SK-N-DZ (cell line): Measurements from ENCODE around the gene KIAA1549.

Experiments
- DNase-seq: peaks from one replicate; pipeline ENCODE4 v3.0.0-alpha.2; 2015; ENCODE audit warnings: low spot score

KIAA1549 gene

DNA sequence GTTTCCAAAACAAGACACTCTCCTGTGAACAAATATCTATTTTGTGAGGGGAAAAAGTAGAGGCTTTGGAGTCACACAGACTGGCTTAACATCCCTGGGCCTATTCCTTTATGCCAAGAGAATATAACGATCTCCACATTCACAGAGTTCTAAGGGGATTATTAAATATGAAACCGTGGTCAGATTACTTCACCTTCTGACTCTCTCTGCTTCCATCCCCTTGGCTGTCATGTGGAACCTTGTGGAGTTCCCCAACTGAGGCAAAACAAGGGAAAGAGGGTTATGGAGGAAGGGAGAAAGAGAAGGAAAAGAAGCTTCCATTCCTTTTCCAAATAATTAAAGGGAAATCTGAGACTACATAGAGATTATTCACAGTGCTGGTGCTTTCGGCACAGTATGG, 127.7 kb downstream of the KIAA1549 start:
- no peak for DNase-seq

DNA sequence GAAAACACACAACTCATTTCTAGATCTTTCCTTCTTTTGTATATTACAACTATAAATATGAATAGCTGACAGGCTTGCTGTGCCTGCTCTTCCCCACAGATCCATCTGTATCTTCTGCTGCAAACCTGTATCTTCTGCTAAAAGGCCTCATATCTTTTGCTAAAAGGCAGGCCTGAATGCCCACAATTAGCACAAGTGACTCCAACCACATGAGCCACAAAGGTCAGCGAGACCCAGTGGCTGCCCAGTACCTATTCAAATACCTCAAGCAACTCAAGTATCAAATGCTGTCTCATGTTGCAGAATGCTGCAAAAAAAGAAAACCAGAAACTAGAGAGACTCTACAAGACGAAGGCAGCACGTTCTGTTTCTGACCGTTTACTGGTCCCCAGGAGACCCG, 128.7 kb downstream of the KIAA1549 start:
- DNase-seq = no peak

DNA sequence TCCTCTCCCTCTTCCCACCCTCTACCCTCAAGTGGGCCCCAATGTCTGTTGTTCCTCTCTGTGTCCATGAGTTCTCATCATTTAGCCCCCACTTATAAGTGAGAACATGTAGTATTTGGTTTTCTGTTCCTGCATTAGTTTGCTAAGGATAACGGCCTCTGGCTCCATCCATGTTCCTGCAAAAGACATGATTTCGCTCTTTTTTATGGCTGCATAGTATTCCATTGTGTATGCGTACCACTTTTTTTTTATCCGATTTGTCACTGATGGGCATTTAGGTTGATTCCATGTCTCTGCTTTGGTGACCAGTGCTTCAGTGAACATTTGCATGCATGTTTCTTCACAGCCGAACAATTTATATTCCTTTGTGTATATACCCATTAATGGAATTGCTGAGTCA, 131.5 kb downstream of the KIAA1549 start:
- DNase-seq = no peak

DNA sequence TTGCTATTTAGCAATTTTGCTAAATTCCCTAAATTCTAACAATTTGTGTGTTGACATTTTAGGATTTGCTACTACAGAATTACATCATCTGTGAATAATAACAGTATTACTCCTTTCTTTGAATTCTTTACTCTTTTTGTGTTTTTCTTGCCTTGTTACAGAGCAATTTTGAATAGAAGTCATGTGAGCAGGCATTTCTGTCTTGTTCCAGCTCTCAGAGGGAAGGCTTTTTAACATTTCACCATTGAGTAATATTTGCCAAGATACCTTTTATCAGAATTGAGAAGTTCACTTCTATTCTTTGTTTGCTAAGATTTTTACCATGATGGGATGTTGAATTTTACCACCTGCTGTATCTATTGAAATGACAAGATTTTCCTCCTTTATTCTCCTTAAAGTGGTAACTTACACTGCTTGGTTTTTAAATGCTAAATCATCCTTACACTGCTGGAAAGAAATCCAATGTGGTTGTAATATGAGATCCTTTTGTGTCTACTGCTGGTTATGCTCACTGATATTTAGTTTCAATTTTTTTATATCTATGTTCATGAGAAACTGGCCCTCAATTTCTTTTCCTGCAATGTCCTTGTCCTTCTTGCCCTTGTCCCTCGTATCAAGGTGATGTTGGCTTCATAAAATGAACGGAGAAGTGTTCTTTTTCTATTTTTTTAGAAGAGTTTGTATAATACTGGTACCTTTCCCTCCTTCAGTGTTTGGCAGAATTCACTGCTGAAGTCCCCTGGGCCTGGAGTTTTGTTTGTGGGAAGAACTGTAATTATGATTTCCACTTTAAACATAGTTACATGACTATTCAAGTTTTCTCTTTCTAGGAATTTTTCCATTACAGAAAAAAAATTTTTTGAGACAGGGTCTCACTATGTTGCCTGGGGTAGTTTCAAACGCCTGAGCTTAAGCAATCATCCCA, 132.9 kb downstream of the KIAA1549 start:
- no peak for DNase-seq

DNA sequence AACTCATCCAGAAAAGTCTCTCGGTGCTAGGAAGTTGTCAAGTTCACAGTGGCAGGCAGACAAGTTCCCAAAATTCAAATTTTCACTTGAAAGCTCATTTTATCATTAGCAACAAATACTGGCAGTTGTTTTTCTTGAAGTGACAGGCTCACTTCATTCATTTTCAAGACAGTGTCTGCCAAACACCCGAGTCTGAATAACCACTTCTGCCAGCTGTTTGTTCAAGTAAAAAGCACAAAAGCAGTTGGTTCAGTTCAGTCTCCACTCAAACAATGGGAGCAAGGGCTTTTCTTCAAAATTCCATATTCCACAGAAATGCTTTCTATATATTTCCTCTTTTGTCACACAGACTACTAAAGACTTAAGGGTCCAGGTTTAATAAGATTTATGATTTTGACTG, 135.5 kb downstream of the KIAA1549 start:
- DNase-seq = no peak

DNA sequence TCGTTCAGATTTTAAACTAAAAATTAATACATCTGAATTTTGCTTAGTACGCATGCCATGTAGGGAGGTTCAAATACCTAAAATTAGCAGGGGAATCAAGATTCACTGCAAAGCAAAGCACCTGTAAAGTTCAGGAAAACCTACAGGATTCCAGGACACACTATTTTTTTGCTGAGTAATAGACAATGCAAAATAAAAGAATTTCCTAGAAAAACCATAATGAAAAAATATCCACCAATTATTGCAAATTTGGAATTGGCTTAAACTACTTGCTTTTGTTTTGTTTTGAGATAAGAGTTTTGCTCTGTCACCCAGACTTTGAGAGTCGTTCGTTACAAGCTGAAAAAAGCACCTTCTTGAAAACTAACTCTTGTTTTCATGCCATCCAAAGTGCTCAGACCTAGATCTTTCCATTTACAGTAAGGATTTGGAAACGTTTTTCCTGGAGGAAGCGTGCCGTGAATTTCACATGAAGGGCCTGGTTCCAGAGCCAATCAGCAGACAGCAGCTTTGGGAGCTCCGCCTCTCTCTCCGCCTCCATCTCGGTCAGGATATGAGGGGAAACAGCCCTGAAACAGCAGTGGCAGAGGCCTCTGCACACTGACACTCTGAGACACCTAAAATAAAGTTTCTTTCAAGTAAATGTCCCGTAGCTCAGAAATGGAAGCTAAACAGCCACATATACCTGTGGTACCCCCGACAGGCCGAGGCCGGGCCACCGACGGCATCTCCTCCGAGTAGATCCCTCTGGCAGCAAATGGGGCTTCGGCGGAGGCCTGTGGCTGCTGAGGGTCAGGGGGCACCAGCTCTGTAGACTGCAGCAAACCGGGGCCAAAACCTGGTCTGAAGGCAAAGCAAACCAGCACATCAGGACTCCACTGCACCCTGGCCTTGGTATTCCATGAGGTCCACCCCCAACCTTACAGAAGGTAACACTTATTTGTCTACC, 137.3 kb downstream of the KIAA1549 start:
- DNase-seq = no peak

DNA sequence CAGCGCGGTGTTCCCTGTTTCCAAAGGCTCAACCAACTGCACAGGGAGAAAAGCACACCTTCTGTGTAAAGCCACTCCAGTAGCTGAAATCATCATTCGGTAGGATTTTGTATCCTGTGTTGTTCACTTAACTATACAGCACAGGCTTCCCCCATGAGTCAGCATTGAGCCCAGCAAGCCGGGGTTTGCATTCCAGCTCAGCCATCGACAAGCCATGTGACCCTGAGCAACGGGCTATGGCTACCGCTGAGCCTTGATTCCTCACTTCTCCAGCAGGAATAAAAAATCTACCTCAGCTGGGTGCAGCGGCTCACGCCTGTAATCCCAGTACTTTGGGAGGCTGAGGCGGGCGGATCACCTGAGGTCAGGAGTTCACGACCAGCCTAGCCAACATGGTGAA, 139.1 kb downstream of the KIAA1549 start:
- DNase-seq = no peak

DNA sequence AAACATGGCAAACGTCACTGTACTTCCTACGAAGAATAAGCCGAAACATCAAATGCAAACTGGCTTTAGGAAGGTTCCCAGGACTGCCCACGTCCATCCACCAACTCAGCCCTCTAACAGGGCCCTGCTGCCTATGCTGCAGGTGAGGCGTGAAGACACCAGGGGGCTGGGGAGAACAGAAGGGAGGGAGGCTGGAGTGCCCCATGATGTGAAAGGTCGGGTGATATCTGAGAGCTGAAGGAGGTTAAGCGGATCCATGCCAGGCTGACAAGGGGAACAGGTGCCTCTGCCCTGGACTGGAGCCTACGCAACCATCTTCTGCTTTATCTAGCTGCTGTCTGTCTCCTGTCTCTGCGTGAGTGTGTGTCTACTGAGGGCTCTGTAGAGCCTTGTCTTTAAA, 143.0 kb downstream of the KIAA1549 start:
- DNase-seq = no peak

DNA sequence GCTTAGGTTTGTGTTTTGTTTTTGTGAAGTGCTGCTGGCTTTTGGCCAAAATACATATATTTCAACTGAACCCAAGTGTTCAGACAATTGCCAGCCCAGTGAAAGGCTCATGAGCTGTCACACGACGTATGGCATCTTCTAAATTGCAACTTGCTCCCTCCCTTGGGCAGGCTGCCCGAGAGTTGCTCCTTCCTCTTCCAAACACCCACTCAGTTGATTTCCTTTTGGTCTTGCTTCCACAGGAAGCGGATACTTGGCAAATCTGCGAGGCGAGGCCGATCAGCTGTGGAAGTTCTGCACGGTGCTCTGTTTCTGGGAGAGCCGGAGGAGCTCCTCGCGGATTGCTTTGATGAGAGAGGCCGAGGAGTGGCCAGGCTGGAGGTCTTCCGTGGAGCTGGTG, 143.6 kb downstream of the KIAA1549 start:
- DNase-seq = no peak

DNA sequence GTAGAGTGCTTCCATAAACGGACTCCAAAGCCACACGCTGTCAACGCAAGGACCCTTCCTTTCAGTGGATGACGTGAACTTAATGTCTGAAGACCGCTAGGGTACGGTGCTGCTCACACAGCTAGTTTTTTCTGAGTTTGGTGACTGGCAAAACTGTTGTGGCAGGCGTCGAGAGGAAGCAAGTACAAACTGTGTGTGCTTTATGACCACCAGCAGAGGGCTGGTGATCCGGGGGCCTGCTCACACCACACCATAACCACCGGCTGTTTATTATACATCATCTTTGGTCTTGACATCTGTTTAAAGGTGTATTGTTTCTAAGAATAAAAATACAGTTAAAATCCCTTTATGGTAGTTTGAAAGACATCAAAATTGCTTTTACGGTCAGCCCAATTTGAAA, 146.1 kb downstream of the KIAA1549 start:
- no peak for DNase-seq

DNA sequence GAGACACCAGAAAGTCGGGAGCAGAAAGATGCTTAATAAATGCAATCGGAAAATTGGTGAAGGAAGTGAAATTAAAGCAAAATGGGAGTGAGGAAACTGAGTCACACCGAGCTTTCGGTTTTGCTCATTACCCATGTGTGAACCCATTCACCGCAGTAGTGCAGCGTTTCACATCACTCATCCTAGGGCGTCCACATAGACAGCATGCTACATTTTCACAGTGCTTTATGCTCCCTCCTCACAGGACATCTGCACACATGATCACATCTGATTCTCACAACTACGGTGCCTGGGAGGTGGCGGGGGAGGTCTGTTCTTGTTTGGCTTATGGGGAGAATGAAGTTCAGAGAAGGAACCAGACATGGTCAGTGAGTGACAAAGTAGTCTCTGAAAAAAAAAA, 146.6 kb downstream of the KIAA1549 start:
- no peak for DNase-seq

DNA sequence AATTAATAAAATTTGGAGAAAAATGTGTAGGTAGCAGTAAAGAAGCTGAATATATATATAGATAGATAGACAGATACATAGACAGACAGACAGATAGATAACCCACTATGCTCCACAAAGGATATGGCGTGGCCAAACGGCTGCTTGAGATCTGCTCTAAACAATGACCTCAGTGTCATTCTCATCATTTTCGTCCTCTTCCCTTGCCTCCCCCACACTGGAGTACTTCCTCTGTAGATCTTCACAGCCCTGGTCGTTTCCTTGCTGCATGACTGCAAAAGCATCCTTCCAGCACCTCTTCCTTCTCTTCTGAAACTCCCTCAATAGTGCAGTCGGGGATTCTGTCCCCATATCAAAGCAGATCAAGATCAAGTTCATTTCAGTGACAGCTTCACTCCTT, 147.6 kb downstream of the KIAA1549 start:
- DNase-seq = no peak

DNA sequence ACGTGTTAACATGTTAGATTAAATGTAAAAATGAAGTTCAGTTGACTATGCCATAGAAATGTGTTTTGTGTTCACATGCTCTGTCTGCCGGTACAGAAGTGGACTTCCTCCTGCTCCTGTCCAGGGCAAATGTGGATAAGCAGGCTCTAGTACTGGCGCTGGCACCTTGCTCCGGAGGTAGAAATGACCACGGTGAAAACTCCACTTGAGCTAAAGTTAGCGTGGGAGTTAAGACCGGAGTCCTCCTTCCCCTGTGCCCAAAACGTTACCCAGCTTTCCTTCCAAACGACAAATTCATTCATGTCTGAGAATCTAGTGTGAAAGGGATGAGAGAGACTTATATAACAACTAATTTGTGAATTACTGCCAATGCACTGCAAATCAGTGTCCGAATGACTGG, 148.2 kb downstream of the KIAA1549 start:
- DNase-seq = no peak

DNA sequence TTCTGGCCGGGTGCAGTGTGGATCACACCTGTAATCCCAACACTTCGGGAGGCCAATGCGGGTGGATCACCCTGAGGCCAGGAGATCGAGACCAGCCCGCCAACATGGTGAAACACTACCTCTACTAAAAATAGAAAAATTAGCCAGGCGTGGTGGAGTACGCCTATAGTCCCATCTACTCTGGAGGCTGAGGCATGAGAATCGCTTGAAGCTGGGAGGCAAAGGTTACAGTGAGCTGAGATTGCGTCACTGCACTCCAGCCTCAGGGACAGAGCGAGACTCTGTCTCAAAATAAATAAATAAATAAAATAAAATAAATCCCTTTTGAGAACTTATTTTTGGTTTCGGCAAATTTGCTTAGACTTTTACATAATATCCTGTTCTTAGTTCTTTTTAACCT, 151.9 kb downstream of the KIAA1549 start:
- DNase-seq = no peak

DNA sequence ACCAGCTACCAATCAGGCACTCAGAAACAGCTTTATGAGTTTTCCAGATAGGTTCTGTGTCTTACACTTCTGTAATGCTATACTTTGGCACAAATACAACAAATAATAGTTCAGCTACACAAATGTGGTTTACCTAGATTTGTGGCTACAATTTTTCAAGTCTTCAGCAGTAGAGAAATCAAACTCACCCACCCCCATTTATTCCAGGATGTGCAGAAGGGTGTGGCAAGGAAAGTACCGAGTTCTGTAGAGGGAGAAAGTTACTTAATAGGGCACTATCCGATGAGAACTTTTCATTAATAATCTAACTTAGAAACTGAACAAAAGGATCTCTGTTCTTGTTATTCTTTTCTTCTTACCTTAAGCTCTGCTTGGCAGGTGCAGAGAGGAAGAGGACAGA, 152.9 kb downstream of the KIAA1549 start:
- DNase-seq = no peak

DNA sequence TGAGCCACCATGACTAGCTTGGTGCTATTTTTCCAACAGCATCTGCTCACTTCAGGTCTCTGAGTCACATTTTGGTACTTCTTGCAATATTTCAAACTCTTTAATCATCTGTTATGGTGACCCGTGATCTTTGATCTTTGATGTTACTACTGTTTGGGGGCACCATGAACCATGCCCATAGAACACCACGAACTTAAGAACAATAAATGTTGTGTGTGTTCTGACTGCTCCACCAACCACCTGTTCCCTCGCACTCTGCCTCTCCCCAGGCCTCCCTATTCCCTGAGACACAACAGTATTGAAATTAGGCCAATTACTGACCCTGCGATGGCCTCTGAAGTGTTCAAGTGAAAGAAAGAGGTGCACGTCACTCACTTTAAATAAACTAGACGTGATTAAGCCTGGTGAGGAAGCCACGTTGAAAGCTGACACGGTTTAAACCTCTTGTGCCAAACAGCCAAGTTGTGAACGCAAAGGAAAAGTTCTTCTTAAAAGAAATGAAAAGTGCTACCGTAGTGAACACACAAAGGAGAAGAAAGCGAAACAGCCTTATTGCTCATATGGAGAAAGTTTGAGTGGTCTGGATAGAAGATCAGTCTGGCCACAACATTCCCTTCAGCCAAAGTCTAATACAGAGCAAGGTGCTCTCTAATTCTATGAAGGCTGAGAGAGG, 156.0 kb downstream of the KIAA1549 start:
- DNase-seq = no peak

DNA sequence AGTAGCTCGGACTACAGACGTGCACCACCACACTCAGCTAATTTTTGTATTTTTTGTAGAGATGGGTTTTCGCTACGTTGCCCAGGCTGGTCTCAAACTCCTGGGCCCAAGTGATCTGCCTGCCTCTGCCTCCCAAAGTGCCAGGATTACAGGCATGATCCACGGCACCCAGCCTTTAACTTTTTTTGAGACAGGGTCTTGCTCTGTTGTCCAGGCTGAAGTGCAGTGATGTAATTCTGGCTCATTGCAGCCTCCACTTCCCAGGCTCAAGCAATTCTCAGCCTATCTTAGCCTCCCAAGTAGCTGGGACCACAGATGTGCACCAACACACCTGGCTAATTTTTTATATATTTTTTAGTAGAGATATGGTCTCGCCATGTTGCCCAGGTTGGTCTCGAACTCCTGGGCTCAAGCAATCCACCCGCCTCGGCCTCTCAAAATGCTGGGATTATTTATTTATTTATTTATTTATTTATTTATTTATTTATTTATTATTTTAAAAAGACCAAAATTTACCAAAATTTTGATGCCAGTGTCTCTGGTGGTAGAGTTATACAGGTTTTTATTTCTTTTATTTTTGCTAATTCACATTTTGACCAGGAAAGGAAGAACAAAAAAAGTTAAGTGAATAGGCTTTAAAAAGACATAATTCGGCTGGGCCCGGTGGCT, 158.2 kb downstream of the KIAA1549 start:
- no peak for DNase-seq

DNA sequence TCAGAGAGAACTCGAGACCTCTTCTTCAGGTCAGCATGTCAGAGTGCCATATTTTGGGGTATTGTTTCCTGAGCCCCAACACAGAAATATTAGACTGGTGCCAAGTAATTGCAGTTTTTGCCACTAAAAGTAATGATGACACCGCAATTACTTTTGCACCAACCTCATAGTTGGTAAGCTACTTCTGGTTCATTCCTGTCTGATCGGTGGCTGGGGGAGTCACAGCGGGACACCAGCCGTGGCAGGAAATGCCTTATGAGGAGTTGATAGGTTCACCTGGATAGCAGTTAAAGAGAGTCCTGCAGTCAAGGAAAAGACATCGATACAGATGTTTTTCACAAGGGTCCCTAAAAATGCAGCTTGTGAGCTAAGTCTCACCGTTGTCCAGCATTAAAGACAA, 159.3 kb downstream of the KIAA1549 start:
- no peak for DNase-seq

DNA sequence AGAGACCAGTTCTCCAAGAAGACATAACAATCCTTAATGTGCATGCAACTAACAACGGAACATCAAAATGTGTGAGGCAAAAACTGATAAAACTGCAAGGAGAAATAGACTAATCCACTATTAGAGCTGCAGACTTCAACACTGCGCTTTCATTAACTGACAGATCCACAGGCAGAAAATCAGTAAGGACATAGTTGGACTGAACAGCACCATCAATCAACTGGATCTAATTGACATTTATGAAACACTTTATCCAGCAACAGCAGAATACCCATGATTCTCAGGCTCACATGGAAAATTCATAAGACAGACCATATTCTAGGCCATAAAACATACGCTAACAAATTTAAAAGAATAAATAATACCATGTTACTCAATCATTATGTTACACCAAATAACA, 161.6 kb downstream of the KIAA1549 start:
- DNase-seq = peak; percentile 77

DNA sequence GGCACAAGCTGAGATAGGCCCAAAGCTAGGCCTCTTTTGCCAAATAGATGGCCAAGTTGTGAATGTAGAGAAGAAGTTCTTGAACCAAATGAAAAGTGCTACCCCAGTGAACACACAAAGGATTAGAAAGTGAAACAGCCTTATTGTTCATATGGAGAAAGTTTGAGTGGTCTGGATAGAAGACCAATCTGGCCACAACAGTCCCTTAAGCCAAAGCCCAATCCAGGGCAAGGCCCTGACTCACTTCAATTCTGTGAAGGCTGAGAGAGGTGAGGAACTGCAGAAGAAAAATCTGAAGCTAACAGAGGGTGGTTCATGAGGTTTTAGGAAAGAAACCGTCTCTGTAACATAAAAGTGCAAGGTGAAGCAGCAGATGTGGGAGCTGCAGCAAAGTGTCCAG, 164.5 kb downstream of the KIAA1549 start:
- DNase-seq = no peak

DNA sequence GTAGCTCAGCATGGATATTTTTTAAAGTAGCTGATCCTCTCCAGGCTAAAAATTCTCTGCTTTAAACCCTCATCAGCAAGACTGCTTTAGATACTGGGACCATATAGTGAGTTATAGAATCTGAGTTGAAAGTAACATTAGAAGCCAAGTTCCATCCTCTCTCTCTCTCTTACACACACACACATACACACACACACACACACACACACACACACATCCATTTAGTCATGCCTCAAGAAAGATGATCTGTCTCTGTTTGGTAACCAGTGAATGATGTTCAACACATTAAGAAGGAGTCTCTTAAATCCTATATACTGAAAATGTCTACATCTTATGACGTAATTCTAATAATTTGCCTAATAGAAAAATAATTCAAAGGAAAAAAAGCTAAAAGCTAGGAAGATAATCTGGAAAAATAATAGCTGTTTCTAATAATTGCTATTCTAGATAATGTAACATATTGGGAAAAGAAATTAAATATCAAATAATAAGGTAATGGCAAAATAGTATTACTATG, 166.3 kb downstream of the KIAA1549 start:
- no peak for DNase-seq
